ENCODE results near the gene TNRC6C.
"Not testable (repeated sequence)": the region's sequence is repeated elsewhere in the genome, so short reads cannot be mapped to it uniquely, and the experiment has no call there.

TNRC6C gene

DNA sequence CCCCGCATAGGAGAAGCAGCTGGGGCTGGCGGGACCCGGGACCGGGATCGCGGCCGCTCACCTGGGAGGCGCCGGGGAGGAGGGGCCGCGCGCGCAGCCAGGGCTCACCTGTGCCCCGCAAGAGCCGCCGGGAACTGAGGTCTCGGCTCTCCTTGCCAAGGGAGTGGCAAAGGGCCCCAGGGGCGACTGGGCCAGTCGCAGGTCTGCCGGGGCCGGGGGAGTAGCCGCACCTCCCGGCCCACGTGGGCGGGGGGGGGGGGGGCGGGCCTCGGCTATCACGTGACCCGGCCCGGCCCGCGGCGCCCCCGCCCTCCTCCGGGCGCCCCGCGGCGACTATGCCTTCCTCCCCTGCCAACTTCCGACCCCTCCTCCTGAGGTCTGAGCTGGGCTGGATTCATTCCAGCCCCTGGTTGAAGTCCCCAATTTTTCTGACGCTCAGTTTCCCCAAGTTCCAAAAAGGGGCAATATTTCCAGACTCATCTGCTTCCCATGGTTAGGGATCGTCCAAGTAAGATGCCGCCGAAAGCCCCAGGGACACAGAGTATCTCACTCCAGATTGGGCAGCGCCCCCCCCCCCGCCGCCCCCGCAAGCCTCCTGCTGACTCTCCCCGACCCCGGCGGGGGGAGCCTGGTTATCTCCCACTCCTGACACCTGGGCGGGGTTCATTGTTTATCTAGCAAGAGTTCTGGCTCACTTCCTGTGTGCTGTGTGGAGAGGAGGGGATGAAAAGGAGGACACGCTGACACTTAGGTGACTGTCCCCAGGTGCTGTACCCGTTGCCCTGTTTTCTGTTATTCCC, 170.2 kb downstream of the TNRC6C start, which contains the start of gene TMC6:
Gene TMC6, minus strand, starts transcription at position 205 of the 800 bp plus-strand sequence. CDS start 1,923 bp downstream, outside the sequence.
- peak; percentile 87 for DNase-seq

- DNase-seq: peak; percentile 70
Observed at GRCh38 chr17:78129351-78130089, 171.0 kb downstream of the TNRC6C start.

DNA sequence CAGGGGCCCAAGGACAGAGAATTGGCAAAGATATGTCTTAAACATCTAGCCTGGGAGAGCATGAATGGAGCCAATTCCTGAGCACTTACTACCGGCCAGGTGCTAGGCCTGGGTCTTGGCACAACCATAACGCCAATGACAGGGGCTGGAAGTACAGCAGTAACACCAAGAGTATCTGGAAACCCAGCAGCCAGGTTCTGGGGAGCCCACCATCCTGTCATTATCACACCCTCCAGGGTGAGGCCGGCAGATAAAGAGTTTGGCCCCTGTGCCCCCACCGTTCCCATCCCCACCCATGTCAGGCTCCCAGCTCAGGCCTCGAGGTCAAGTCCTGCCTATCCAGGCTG, 171.6 kb downstream of the TNRC6C start:
- peak; percentile 34 for DNase-seq

- peak; percentile 82 for DNase-seq
Observed at GRCh38 chr17:78130437-78131101, 172.1 kb downstream of the TNRC6C start, which contains the start of gene TMC8. Gene TMC8, plus strand, starts transcription at chr17:78130771. Its CDS starts 818 bp downstream, at chr17:78131589.

GRCh38 chr17:78131172-78132083, 172.9 kb downstream of the TNRC6C start:
- DNase-seq: peak; percentile 61

GRCh38 chr17:78132084-78132676, 173.7 kb downstream of the TNRC6C start:
- DNase-seq: peak; percentile 80

- no peak for DNase-seq
Observed at GRCh38 chr17:78132767-78133178, 174.3 kb downstream of the TNRC6C start.

GRCh38 chr17:78133179-78133951, 174.9 kb downstream of the TNRC6C start:
- DNase-seq: peak; percentile 50

DNA sequence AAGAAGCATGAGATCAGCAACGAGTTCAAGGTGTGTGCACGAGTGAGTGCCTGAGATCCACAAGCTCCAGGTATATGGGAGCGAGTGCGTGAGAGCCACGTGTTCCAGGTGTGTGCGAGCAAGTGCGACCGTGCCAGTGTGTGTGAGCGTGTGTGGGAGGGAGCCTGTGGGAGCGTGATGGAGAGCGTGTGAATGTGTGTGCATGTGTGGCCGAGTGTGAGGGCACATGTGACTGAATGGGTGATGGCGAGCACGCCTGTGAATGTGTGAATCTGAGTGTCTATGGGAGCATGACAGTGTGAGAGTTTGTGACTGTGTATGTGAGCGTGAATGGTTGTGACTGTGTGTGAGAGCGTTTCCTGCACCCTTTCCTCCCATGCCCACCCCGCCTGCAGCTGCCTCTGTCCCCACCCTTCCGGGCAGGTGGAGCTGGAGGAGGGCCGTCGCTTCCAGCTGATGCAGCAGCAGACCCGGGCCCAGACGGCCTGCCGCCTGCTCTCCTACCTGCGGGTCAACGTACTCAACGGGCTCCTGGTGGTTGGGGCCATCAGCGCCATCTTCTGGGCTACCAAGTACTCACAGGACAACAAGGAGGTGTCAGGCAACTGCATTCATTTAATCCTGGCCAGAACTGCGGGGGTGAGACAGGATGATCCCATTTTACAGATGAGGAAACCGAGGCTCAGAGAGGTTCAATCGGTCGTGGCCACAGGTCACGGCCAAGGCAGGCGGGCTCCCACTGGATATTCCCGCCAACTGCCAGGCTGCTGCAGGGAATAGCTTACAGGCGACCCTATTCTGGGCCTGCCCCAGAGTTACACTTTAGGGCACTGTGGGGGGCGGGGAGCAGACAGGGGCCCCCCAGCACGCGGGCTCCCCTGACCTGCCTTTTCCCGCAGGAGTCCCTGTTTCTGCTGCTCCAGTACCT, 175.7 kb downstream of the TNRC6C start:
- peak; percentile 87 for DNase-seq

- no peak for DNase-seq
Observed at GRCh38 chr17:78134899-78135385, 176.4 kb downstream of the TNRC6C start.

DNA sequence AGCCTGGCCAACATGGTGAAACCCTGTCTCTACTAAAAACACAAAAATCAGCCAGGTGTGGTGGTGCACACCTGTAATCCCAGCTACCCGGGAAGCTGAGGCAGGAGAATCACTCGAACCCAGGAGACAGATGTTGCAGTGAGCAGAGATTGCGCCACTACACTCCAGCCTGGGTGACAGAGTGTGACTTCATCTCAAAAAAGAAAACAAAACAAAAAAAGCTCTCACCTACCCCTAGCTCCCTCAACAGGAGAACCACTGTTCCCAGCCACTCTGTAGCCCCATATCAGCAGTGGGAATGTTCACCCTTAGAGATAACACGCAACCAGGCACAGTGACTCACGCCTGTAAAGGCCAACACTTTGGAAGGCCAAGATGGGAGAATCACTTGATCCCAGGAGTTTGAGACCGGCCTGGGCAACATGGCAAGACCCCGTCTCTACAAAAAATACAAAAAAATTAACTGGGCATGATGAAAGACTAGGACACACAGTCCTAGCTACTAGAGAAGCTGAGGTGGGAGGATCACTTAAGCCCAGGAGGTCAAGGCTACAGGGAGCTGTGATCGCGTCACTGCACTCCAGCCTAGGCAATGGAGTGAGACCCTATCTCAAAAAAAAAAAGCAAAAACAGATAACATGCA, 177.5 kb downstream of the TNRC6C start:
- DNase-seq: no peak

GRCh38 chr17:78137392-78138203, 179.1 kb downstream of the TNRC6C start:
- DNase-seq: peak; percentile 64

DNA sequence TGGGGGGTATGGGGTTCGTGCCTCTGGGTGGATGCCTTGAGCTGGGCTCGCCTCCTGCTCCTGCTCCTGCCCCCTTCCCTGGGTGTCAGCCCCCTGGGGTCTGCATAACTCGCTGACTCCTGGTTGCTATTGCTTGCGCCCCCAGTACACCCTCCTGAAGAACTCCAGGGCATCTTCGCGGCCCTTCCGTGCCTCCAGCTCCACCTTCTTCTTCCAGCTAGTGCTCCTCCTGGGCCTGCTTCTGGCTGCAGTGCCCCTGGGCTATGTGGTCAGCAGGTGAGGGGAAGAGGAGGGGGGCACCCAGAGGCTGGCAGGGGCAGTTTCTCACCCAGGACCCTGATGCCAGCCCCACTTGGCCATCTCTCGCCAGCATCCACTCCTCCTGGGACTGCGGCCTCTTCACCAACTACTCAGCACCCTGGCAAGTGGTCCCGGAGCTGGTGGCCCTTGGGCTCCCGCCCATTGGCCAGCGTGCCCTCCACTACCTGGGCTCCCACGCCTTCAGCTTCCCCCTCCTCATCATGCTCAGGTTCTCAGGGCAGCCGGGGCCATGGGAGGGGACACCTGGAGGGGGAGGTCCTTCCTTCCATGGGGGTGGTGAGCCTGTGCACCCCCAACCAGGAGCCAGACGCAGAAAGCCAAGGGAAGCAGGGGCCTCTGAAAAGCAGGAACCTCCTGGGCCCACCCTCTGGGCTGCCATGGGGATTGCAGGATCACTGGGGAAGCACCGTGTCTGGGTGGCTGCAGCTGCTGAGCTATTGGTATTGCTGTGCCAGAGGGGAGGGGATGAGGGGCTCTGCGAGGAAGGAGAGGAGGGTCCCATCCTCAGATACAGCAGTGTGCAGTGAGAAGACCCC, 179.9 kb downstream of the TNRC6C start:
- DNase-seq: no peak

DNA sequence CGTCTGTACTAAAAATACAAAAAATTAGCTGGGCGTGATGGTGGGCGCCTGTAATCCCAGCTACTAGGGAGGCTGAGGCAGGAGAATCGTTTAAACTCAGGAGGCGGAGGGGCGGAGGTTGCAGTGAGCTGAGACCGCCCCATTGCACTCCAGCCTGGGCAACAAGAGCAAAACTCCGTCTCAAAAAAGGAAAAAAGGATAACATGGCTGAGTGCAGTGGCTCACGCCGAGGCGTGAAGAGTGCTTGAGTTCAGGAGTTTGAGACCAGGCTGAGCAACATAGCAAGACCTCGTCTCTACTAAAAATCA, 181.3 kb downstream of the TNRC6C start:
- not testable (repeated sequence) for DNase-seq

- peak; percentile 94 for DNase-seq
Observed at GRCh38 chr17:78140169-78141051, 181.9 kb downstream of the TNRC6C start.

GRCh38 chr17:78141437-78142118, 183.1 kb downstream of the TNRC6C start:
- no peak for DNase-seq

All from CD4-positive, alpha-beta T cell treated with Interleukin-17A for 4 hours (primary cell).